Aorta (tissue), 5 donors: ENCODE measurements around the gene PPIL6. TPM values are rescaled to one million over a fixed set of nuclear protein-coding genes. Genes with fewer than 3 reads are reported as not detected.

Experiments used
- ATAC-seq: fragments of 200-7000 bp; cut with Tn5 transposase; one replicate; pipeline ENCODE4 v1.9.1; 2022; ENCODE audit warnings: moderate library complexity; ENCODE audit not compliant: low FRiP score
- DNase-seq, 2 donors: peaks; one replicate each; pipeline ENCODE4 v3.0.0-alpha.2; 2020
- H3K27ac ChIP-seq, 2 donors: one replicate each; pipeline ENCODE4 v1.5.1; 2013; ENCODE audit warnings: low read length in 2 of 2, mild to moderate bottlenecking in 2 of 2, moderate library complexity in 2 of 2, control low read depth in 1 of 2, inconsistent platforms in 1 of 2, low read depth in 1 of 2
- H3K27me3 ChIP-seq, 2 donors: one replicate each; pipeline ENCODE4 v1.6.1; 2013; ENCODE audit warnings: control low read depth in 1 of 2, low read length in 1 of 2, mild to moderate bottlenecking in 1 of 2, moderate library complexity in 1 of 2; ENCODE audit not compliant: insufficient read depth in 2 of 2, control insufficient read depth in 1 of 2
- H3K36me3 ChIP-seq, 2 donors: one replicate each; pipeline ENCODE4 v1.6.1; 2013; ENCODE audit warnings: control low read depth in 1 of 2, low read length in 1 of 2, mild to moderate bottlenecking in 1 of 2; ENCODE audit not compliant: insufficient read depth in 2 of 2, control insufficient read depth in 1 of 2
- H3K4me1 ChIP-seq, 2 donors: one replicate each; pipeline ENCODE4 v1.6.1; 2013; ENCODE audit warnings: low read length in 2 of 2, control low read depth in 1 of 2, mild to moderate bottlenecking in 1 of 2, moderate library complexity in 1 of 2; ENCODE audit not compliant: insufficient read depth in 2 of 2, control insufficient read depth in 1 of 2
- H3K4me3 ChIP-seq, 2 donors: one replicate each; pipeline ENCODE4 v1.5.1; 2013; ENCODE audit warnings: low read length in 2 of 2, control low read depth in 1 of 2, mild to moderate bottlenecking in 1 of 2
- H3K9me3 ChIP-seq: one replicate; pipeline ENCODE4 v1.6.1; 2013; ENCODE audit warnings: mild to moderate bottlenecking, low read length; ENCODE audit not compliant: control insufficient read depth
- WGBS, 2 donors: extraction: QIAGEN DNeasy Blood & Tissue Kit; methylation state at CpG; one replicate each; pipeline ENCODE4 v1.1.7; 2013; 5-methylcytosine and 5-hydroxymethylcytosine counted together
- intact Hi-C, 2 donors: fragments of 100-400 bp; cut with DNase I; formaldehyde crosslinking; loops; one replicate each; pipeline versions ENCODE4 v1.14.2 to v1.15.0; 2022
- polyA plus RNA-seq, 2 donors: library from polyadenylated mRNA; stranded (reverse); fragments of 200-250 nt; gene quantifications; one replicate each; pipeline ENCODE4 v1.2.3, GENCODE V29; 2013
- total RNA-seq, 2 donors: library from RNA; stranded (reverse); fragmentation: NEBNext Ultra II Directional; extraction: Animal tissue kit (Norgen Biotek cat#: 25700); gene quantifications; one replicate each; pipeline ENCODE4 v1.2.1, GENCODE V29; 2021
- donor health status: healthy with polysubstance abuse.
- donor health status: Bipolar disorder and iron deficiency.
- donor health status: DM: no; HTN: no; CAD: no.
- donor health status: DM: no; HTN: no; CAD: no.
- donor health status: DM: yes; HTN: yes; CAD: no.

The PPIL6 gene
- total and polyA plus RNA-seq, 4 donors: 1.0 to 2.7 (median 1.6) TPM

DNA sequence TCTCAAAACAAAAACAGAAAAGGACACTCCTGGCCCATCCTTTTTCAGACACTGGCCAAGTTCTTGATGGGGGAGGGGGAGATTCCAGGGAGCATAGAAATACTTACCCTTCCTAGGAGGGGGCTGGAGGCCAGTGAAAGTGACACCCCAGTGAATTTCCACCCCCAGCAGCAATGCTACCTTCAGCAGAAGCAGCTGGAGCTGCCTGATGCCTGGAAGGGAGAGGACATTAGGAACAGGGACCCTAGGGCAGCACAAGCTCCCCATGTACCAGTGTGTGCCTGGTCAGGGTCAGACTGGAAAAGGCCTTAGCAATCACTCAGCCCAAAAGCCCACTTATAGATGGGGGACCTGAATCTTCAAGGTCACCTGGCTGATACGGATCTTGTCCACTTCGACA lies 12.7 kb upstream of the PPIL6 start:
- no peaks in the 10 kb centered on the region for H3K9me3 ChIP-seq
- H3K36me3 ChIP-seq: no peaks in the 10 kb centered on the region
- intact Hi-C loops: no loop called here
- no peak overlapping the region for H3K27ac ChIP-seq
- no peaks in the 10 kb centered on the region for H3K27me3 ChIP-seq
- no peak overlapping the region for H3K4me3 ChIP-seq
- no peaks in the 10 kb centered on the region for H3K4me1 ChIP-seq
- DNase-seq (no peak), ATAC-seq (no peak)
- 96 to 97% methylated on average over 2 of the region's 2 CpGs for WGBS, 2 donors

- no peak for ATAC-seq
- WGBS, 2 donors: 93 to 94% methylated on average over 9 of the region's 9 CpGs
Measured at GRCh38 chr6:109452181-109452580, 11.8 kb upstream of the PPIL6 start.

GRCh38 chr6:109451376-109451775 lies 10.9 kb upstream of the PPIL6 start:
- DNase-seq (no peak), ATAC-seq (no peak)
- Histone ChIP-seq H3K9me3 (no peaks in the 10 kb centered on the region), H3K27me3 (no peaks in the 10 kb centered on the region), H3K36me3 (no peaks in the 10 kb centered on the region), H3K27ac (no peak overlapping the region), H3K4me3 (no peak overlapping the region), H3K4me1 (no peaks in the 10 kb centered on the region)
- 96 to 97% methylated on average over 7 of the region's 7 CpGs for WGBS, 2 donors
- intact Hi-C loops: no loop called here

More at GRCh38 chr6:109452181-109452580, 11.8 kb upstream of the PPIL6 start:
- no peaks in the 10 kb centered on the region for H3K9me3 ChIP-seq
- no peak overlapping the region for H3K4me3 ChIP-seq
- H3K4me1 ChIP-seq: no peaks in the 10 kb centered on the region
- no peak overlapping the region for H3K27ac ChIP-seq
- no peak for DNase-seq
- intact Hi-C loops: no loop called here
- no peaks in the 10 kb centered on the region for H3K36me3 ChIP-seq
- H3K27me3 ChIP-seq: no peaks in the 10 kb centered on the region

- no peak for DNase-seq
- H3K4me3 ChIP-seq: no peak overlapping the region
- intact Hi-C loops: no loop called here
- H3K27me3 ChIP-seq: no peaks in the 10 kb centered on the region
- H3K36me3 ChIP-seq: no peaks in the 10 kb centered on the region
- no peaks in the 10 kb centered on the region for H3K9me3 ChIP-seq
- ATAC-seq: no peak
- 77 to 82% methylated on average over 3 of the region's 3 CpGs for WGBS, 2 donors
- no peaks in the 10 kb centered on the region for H3K4me1 ChIP-seq
- no peak overlapping the region for H3K27ac ChIP-seq
Measured at GRCh38 chr6:109450801-109451200, 10.4 kb upstream of the PPIL6 start.

DNA sequence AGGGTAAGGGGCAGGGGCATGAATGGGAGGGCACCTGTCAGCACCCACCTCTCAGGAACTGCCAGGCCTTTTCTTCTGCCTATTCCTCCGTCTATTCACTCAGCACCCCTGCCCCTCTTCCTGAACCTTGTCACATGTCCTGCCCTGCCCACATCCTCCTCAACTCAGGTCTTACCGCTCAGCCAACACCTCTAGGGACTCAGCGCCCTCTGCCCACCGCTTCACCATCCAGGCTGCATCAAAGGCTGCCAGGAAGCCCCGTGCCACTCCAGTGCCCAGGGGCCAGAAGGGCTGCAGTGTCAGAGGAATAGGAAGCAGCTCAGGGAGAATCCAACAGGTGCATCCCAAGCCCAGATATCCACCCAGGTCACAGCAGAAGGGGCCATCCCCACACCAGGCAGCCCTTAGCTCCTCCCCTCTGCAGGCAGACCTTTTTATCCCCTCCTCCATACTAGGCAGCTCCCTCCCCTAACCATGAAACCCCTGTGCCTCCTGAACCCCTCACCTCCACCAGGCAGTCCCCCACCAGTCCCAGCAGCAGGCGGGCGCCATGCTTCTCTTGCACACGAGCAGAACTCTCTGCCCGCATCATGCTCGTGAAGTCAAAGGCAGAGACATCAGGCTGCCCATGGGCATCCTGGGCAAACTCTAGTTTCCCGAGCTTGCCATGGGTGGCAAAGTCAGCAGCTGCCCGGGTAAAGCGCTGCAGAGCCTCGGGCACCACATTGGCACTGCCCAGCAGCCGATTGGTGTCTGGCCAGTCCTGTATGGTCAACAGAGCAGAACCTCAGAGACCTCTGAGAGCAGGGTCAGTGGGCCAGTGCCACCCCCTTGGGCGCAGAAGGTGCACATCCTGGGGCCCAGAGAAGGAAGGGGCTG lies 9.6 kb upstream of the PPIL6 start:
- Histone ChIP-seq H3K27ac (no peak overlapping the region), H3K36me3 (peaks cover 0 to under 1% of the 10 kb centered on the region in 2 donors), H3K4me1 (no peaks in the 10 kb centered on the region), H3K4me3 (no peak overlapping the region), H3K9me3 (no peaks in the 10 kb centered on the region), H3K27me3 (no peaks in the 10 kb centered on the region)
- ATAC-seq (no peak), DNase-seq (no peak)
- 89 to 94% methylated on average over 16 of the region's 16 CpGs for WGBS, 2 donors
- intact Hi-C loops: no loop called here

DNA sequence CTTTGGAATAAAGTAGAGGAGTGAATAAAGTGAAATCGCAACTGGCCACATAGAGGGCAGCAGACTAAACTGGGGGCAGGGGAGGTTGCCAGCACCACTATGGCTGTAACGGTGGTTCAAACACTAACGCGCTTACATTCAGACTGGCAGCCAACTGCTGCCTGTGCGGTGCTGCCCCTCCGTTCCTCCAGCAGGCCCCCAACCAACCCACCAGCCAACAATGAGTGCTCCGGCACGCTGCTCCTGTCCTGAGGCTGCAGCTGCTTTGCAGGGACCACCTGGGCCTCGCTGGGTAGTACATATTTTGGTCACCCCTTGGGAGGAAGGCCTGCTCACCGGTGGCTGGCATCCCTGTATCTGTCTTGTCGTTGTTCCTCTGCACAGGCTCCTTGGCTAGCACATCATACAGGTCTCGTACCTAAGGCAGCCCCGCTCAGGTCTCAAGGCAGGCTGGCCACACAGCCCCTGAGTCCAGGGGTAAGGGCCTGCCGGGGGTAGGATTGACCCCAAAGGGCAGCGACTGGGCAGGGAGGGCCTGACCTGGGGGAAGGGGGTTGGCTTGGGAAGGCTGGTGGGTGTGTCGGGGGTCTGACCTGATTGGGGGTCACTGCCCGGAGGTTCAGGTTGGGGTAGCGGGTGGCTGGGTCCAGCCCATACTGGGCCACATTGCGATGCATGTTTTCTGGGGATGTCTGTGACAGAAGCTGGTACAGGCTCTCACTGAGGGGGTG lies 8.8 kb upstream of the PPIL6 start:
- no peaks in the 10 kb centered on the region for H3K9me3 ChIP-seq
- H3K27ac ChIP-seq: no peak overlapping the region
- no peak for ATAC-seq
- H3K4me1 ChIP-seq: no peaks in the 10 kb centered on the region
- no peak overlapping the region for H3K4me3 ChIP-seq
- no peak for DNase-seq
- intact Hi-C loops: no loop called here
- H3K36me3 ChIP-seq: peaks cover 0 to 2% of the 10 kb centered on the region in 2 donors
- H3K27me3 ChIP-seq: no peaks in the 10 kb centered on the region
- WGBS, 2 donors: 90 to 91% methylated on average over 19 of the region's 19 CpGs

DNA sequence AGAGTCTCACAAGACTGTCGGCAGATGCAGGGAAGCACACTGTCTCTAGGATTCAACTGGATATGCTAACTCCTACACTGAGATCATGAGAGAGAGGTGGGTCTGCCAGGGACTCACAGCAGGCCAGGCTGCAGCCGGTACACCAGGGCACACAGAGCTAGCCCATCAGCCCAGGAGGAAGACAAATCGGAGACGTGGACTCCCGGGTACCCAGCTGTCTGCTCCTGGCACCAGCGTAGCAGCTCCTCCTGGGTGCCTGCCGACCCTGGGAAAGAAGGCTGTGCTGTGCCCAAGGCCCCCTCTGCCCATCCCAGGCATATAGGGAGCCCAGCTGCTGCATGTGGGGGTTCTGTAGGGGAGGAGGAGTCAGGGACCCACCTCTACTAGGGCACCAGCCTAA lies 8.2 kb upstream of the PPIL6 start:
- H3K4me1 ChIP-seq: no peaks in the 10 kb centered on the region
- H3K27me3 ChIP-seq: no peaks in the 10 kb centered on the region
- WGBS, 2 donors: 78 to 84% methylated on average over 7 of the region's 7 CpGs
- H3K4me3 ChIP-seq: no peak overlapping the region
- DNase-seq (no peak), ATAC-seq (no peak)
- intact Hi-C loops: no loop called here
- peaks cover 0 to 2% of the 10 kb centered on the region in 2 donors for H3K36me3 ChIP-seq
- no peaks in the 10 kb centered on the region for H3K9me3 ChIP-seq
- no peak overlapping the region for H3K27ac ChIP-seq

DNA sequence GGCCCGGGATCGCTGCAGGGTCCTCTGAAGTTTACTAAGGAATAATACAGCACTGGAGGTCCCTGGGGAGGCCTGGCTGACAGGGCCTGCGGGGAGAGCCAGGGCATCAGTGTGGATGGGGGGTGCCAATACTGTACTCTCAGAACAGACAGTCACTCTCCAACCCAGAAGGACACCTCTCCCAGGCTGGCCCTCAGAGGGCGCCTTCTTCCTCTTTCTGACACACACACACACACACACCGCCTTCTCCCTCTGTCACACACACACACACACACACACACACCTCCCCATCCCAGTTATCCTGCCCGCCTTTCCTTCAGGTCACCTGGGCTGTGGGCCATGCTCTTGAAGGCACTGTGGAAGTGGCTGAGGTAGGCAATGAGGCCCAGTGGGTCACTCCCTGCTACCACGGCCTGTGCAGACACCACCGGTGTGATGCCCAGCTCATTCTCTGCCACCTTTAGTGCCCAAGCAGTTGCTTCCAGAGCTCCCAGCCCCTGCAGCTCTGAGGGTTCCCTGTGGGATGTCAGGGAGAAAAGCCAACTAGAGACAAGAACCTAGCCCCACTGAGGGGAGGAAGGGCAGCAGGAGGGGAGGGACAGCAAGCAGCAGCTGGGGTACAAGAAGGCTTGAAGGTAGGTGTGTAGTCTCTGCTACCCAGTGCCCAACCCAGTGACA lies 7.6 kb upstream of the PPIL6 start:
- no peak for DNase-seq
- H3K4me3 ChIP-seq: no peak overlapping the region
- no peak for ATAC-seq
- no peaks in the 10 kb centered on the region for H3K4me1 ChIP-seq
- WGBS, 2 donors: 80 to 81% methylated on average over 8 of the region's 8 CpGs
- no peaks in the 10 kb centered on the region for H3K9me3 ChIP-seq
- no peaks in the 10 kb centered on the region for H3K27me3 ChIP-seq
- peaks cover 0 to 2% of the 10 kb centered on the region in 2 donors for H3K36me3 ChIP-seq
- intact Hi-C loops: no loop called here
- H3K27ac ChIP-seq: no peak overlapping the region
